H1 (cell line): Measurements from ENCODE around the gene FLNC. TPM values are rescaled to one million over a fixed set of nuclear protein-coding genes. Genes with fewer than 3 reads are reported as not detected.

Experiments used
- CTCF ChIA-PET: fragments of 300-600 bp; sonication (Branson Sonifier 250); formaldehyde crosslinking; loops from one replicate; lab custom pipeline; 2021; ENCODE audit not compliant: partially characterized antibody; lab: Charles Lee
- POLR2A ChIA-PET: fragments of 300-600 bp; sonication (Branson Sonifier 250); formaldehyde crosslinking; loops from one replicate; lab custom pipeline; 2021; ENCODE audit warnings: inconsistent platforms; ENCODE audit not compliant: partially characterized antibody; lab: Charles Lee
- DNase-seq, 2 experiments: peaks; one replicate each; pipeline versions ENCODE4 v3.0.0 to v3.0.0-alpha.2; 2010 to 2022; ENCODE audit warnings: low spot score in 2 of 2, low read depth in 1 of 2, mixed read lengths in 1 of 2
- FAIRE-seq: peaks from 2 replicates; lab custom pipeline; 2011; peaks lifted over from hg19 to GRCh38; lab: Jason Lieb, UNC
- H2AFZ ChIP-seq: 2 replicates; pipeline ENCODE4 v1.8.1; 2012; ENCODE audit warnings: low read length, inconsistent platforms
- H2AK5ac ChIP-seq: 2 replicates; pipeline ENCODE4 v1.6.1; 2013; ENCODE audit warnings: low read depth, low read length
- H2BK120ac ChIP-seq: replicated peaks from 2 replicates; pipeline ENCODE3; 2013; ENCODE audit warnings: low read depth, low read length, inconsistent platforms
- H2BK12ac ChIP-seq: 2 replicates; pipeline ENCODE4 v1.6.1; 2013; ENCODE audit warnings: low read depth, low read length
- H2BK15ac ChIP-seq: 2 replicates; pipeline ENCODE4 v1.6.1; 2013; ENCODE audit warnings: low read length
- H2BK20ac ChIP-seq: 2 replicates; pipeline ENCODE4 v1.6.1; 2013; ENCODE audit warnings: low read length
- H2BK5ac ChIP-seq: 2 replicates; pipeline ENCODE4 v1.6.1; 2013; ENCODE audit warnings: low read depth, low read length
- H3K14ac ChIP-seq: 2 replicates; pipeline ENCODE4 v1.6.1; 2013; ENCODE audit warnings: inconsistent platforms; ENCODE audit not compliant: insufficient read length
- H3K18ac ChIP-seq: 2 replicates; pipeline ENCODE4 v1.6.1; 2013; ENCODE audit warnings: low read length; ENCODE audit errors: extremely low read depth
- H3K23ac ChIP-seq: 2 replicates; pipeline ENCODE4 v1.6.1; 2013; ENCODE audit warnings: inconsistent platforms; ENCODE audit not compliant: insufficient read length
- H3K23me2 ChIP-seq: 2 replicates; pipeline ENCODE4 v1.6.1; 2013; ENCODE audit warnings: low read depth, low read length
- H3K27ac ChIP-seq: 2 replicates; pipeline ENCODE4 v1.6.1; 2011; ENCODE audit warnings: low read depth, low read length, inconsistent platforms
- H3K27me3 ChIP-seq, 4 experiments: replicated peaks in 1 of 4; 1 replicate in 1 of 4; 2 replicates in 3 of 4; pipeline versions ENCODE4 v1.6.1 to v1.8.1; 2011 to 2013; ENCODE audit warnings: low read length in 3 of 4, mild to moderate bottlenecking in 3 of 4, inconsistent platforms in 2 of 4, mixed read lengths in 2 of 4, moderate library complexity in 1 of 4; ENCODE audit not compliant: control insufficient read depth in 3 of 4, insufficient read depth in 3 of 4; ENCODE audit errors: extremely low read depth in 1 of 4
- H3K36me3 ChIP-seq, 4 experiments: 2 replicates each; pipeline versions ENCODE4 v1.6.1 to v1.8.1; 2011 to 2013; ENCODE audit warnings: mild to moderate bottlenecking in 4 of 4, low read length in 3 of 4, moderate library complexity in 2 of 4, control low read depth in 1 of 4, inconsistent platforms in 1 of 4; ENCODE audit not compliant: insufficient read depth in 4 of 4, control insufficient read depth in 2 of 4
- H3K4ac ChIP-seq: replicated peaks from 2 replicates; pipeline ENCODE3; 2013; ENCODE audit warnings: low read length, low read depth, mixed read lengths, inconsistent platforms; ENCODE audit not compliant: insufficient read length
- H3K4me1 ChIP-seq, 4 experiments: replicated peaks in 1 of 4; 1 replicate in 1 of 4; 2 replicates in 3 of 4; pipeline versions ENCODE4 v1.6.1 to v1.8.1; 2011 to 2013; ENCODE audit warnings: low read length in 3 of 4, inconsistent platforms in 2 of 4, mixed read lengths in 1 of 4; ENCODE audit not compliant: insufficient read depth in 4 of 4, control insufficient read depth in 3 of 4
- H3K4me2 ChIP-seq, 2 experiments: 2 replicates each; pipeline versions ENCODE4 v1.6.1 to v1.8.1; 2011 to 2013; ENCODE audit warnings: low read depth in 2 of 2, low read length in 2 of 2, control low read depth in 1 of 2, inconsistent platforms in 1 of 2, mild to moderate bottlenecking in 1 of 2; ENCODE audit not compliant: insufficient read depth in 1 of 2
- H3K4me3 ChIP-seq, 4 experiments: fragments of 200-600, 300-600 bp in 1 of 4; sonication (generic), shearing (Covaris generic), sonication (Bioruptor Twin) in 1 of 4; 2 replicates each; pipeline versions ENCODE4 v1.5.1 to v1.8.1; 2011 to 2016; ENCODE audit warnings: low read length in 4 of 4, low read depth in 3 of 4, control low read depth in 2 of 4, inconsistent platforms in 2 of 4, mild to moderate bottlenecking in 2 of 4, mixed read lengths in 1 of 4, moderate library complexity in 1 of 4; ENCODE audit not compliant: insufficient read depth in 2 of 4; ENCODE audit errors: extremely low read depth in 1 of 4
- H3K56ac ChIP-seq: replicated peaks from 2 replicates; pipeline ENCODE3; 2013; ENCODE audit warnings: low read depth, mild to moderate bottlenecking, mixed read lengths, low read length, inconsistent platforms; ENCODE audit not compliant: insufficient read length
- H3K79me1 ChIP-seq: 2 replicates; pipeline ENCODE4 v1.6.1; 2013; ENCODE audit warnings: low read depth, low read length, control low read depth
- H3K79me2 ChIP-seq, 2 experiments: 2 replicates each; pipeline versions ENCODE4 v1.6.1 to v1.8.1; 2012 to 2013; ENCODE audit warnings: low read length in 2 of 2, mild to moderate bottlenecking in 2 of 2, inconsistent platforms in 1 of 2; ENCODE audit not compliant: insufficient read depth in 2 of 2, control insufficient read depth in 1 of 2
- H3K9ac ChIP-seq, 4 experiments: replicated peaks in 1 of 4; 1 replicate in 1 of 4; 2 replicates in 3 of 4; pipeline versions ENCODE4 v1.6.1 to v1.8.1; 2011 to 2013; ENCODE audit warnings: low read depth in 3 of 4, low read length in 3 of 4, control low read depth in 2 of 4, mild to moderate bottlenecking in 2 of 4, moderate library complexity in 2 of 4, inconsistent platforms in 1 of 4; ENCODE audit errors: extremely low read depth in 1 of 4
- H3K9me3 ChIP-seq, 2 experiments: 2 replicates each; pipeline versions ENCODE4 v1.6.1 to v1.8.1; 2012 to 2013; ENCODE audit warnings: mild to moderate bottlenecking in 2 of 2, moderate library complexity in 2 of 2, control low read depth in 1 of 2, inconsistent platforms in 1 of 2, low read depth in 1 of 2, low read length in 1 of 2, mixed read lengths in 1 of 2; ENCODE audit not compliant: insufficient read depth in 2 of 2
- H4K20me1 ChIP-seq, 2 experiments: replicated peaks in 1 of 2; 2 replicates each; pipeline versions ENCODE3 to v1.8.1; 2011 to 2013; ENCODE audit warnings: inconsistent platforms in 2 of 2, low read length in 2 of 2, mild to moderate bottlenecking in 1 of 2; ENCODE audit not compliant: insufficient read depth in 2 of 2, control insufficient read depth in 1 of 2
- H4K5ac ChIP-seq: 2 replicates; pipeline ENCODE4 v1.6.1; 2013; ENCODE audit warnings: low read length, low read depth, mixed read lengths, inconsistent platforms; ENCODE audit not compliant: insufficient read length
- H4K8ac ChIP-seq: 2 replicates; pipeline ENCODE4 v1.8.0; 2013; ENCODE audit warnings: mild to moderate bottlenecking, moderate library complexity, low read length, inconsistent platforms; ENCODE audit not compliant: insufficient read depth; ENCODE audit errors: extremely low read depth
- H4K91ac ChIP-seq: replicated peaks from 2 replicates; pipeline ENCODE3; 2013; ENCODE audit warnings: low read length, mixed read lengths, inconsistent platforms; ENCODE audit not compliant: insufficient read length
- EP300 ChIP-seq, 2 experiments: IDR thresholded peaks; 1 replicate in 1 of 2; 2 replicates in 1 of 2; pipeline ENCODE4 v1.6.1; 2011 to 2012; ENCODE audit warnings: low read depth in 2 of 2, low read length in 2 of 2, mild to moderate bottlenecking in 2 of 2, borderline replicate concordance in 1 of 2, inconsistent platforms in 1 of 2, moderate library complexity in 1 of 2
- EZH2 ChIP-seq: fragments of 200-600 bp; sonication (generic); IDR thresholded peaks from 2 replicates; pipeline ENCODE4 v1.7.1; 2012; ENCODE audit warnings: low read depth, mild to moderate bottlenecking, moderate library complexity, low read length, inconsistent platforms; ENCODE audit not compliant: severe bottlenecking
- KDM5A ChIP-seq: fragments of 200-600 bp; IDR thresholded peaks from 2 replicates; pipeline ENCODE4 v1.7.1; 2012; ENCODE audit warnings: mild to moderate bottlenecking, low read length, inconsistent platforms, mixed read lengths
- POU5F1 ChIP-seq: IDR thresholded peaks from 2 replicates; pipeline ENCODE4 v1.6.1; 2011; ENCODE audit warnings: low read depth, mild to moderate bottlenecking, low read length, moderate library complexity
- SIX5 ChIP-seq: IDR thresholded peaks from 2 replicates; pipeline ENCODE4 v1.6.1; 2011; ENCODE audit warnings: mild to moderate bottlenecking, low read depth, low read length
- whole genome bisulfite sequencing, 2 experiments: shearing (Covaris generic) in 1 of 2; methylation state at CpG; one replicate each; pipeline versions ENCODE4 v1.1.6 to v1.1.7; 2013 to 2015; ENCODE audit warnings: low lambda C conversion rate in 2 of 2, mixed read lengths in 2 of 2, inconsistent platforms in 1 of 2, low coverage in 1 of 2, missing lambda C conversion rate in 1 of 2; ENCODE audit not compliant: insufficient replicate concordance in 2 of 2, insufficient coverage in 1 of 2, insufficient read length in 1 of 2; ENCODE audit errors: extremely low coverage in 1 of 2, missing lambda C conversion rate in 1 of 2; 5-methylcytosine and 5-hydroxymethylcytosine counted together
- polyA plus RNA-seq, 7 experiments: library from polyadenylated mRNA; depleted of rRNA in 3 of 7; stranded (reverse) in 5 of 7; unstranded in 2 of 7; fragments of >200 nt in 5 of 7; fragments of 200-250 nt in 2 of 7; gene quantifications; 1 replicate in 5 of 7; 2 replicates in 1 of 7; 4 replicates in 1 of 7; pipeline versions ENCODE4 v1.2.1 to v1.2.3, GENCODE V29; 2011 to 2013; ENCODE audit warnings: missing spikeins in 2 of 7, mixed read lengths in 2 of 7
- total RNA-seq: library from RNA; stranded (reverse); fragmentation: NEBNext Ultra II Directional; extraction: Animal tissue kit (Norgen Biotek cat#: 25700); gene quantifications from 2 replicates; pipeline ENCODE4 v1.2.1, GENCODE V29; 2021

The FLNC gene
- total and polyA plus RNA-seq, 2 of the 8 experiments (the other 6 are each of a cell fraction or from before 2014, with no cell fraction given): 1.9 to 10.7 TPM

GRCh38 chr7:128781851-128782250 lies 48.4 kb upstream of the FLNC start:
- Histone ChIP-seq H2BK5ac (no peak overlapping the region), H2BK15ac (no peak overlapping the region), H3K18ac (no peak overlapping the region), H4K20me1 (no peaks in the 10 kb centered on the region), H2AFZ (no peak overlapping the region), H3K4me1 (peaks cover 0 to 3% (median 1%) of the 10 kb centered on the region in 4 experiments; a peak in 4 of 7 replicates), H3K27me3 (no peaks in the 10 kb centered on the region), H3K9ac (peak overlapping the region in 1 of 4 experiments; percentile 39; a peak in 1 of 7 replicates), H4K5ac (no peak overlapping the region), H3K9me3 (peaks cover 0 to 2% of the 10 kb centered on the region in 2 experiments; a peak in 1 of 4 replicates), H3K4me2 (peak overlapping the region in 1 of 2 experiments; percentile 95; a peak in 1 of 4 replicates), H2BK120ac (no peak overlapping the region), H3K27ac (no peak overlapping the region), H3K23me2 (peaks cover 4% of the 10 kb centered on the region; the same call in 1 of the 2 replicates), H3K23ac (no peak overlapping the region), H4K8ac (no peak overlapping the region), H4K91ac (no peak overlapping the region), H3K4me3 (no peak overlapping the region), H3K4ac (no peak overlapping the region), H3K56ac (no peak overlapping the region), H2BK20ac (no peak overlapping the region), H2AK5ac (no peak overlapping the region), H3K79me2 (no peaks in the 10 kb centered on the region), H3K79me1 (no peaks in the 10 kb centered on the region), H3K14ac (no peak overlapping the region), H3K36me3 (no peaks in the 10 kb centered on the region), H2BK12ac (no peak overlapping the region)
- FAIRE-seq: no peak
- TF ChIP-seq EZH2 (no peak), KDM5A (no peak), SIX5 (no peak), POU5F1 (no peak), EP300 (IDR thresholded peaks at IDR 0.05; ENCODE audit: borderline replicate concordance in 1 of 2, low read depth in 2 of 2, low read length in 2 of 2) (no peak)
- ChIA-PET POLR2A (interaction anchor here (1.1 to 2.2 kb wide), 5 partner anchors 7 to 42 kb away, joined by 3 to 14 read pairs (median 6); no protein-coding TSS in a partner anchor), CTCF (interaction anchor here (0.6 to 2.2 kb wide), 6 partner anchors 64 to 261 kb away, joined by 3 to 7 read pairs (median 3); no protein-coding TSS in a partner anchor)
- no peak for DNase-seq
- 85% methylated on average over 3 of the region's 3 CpGs; no CpG with 5 or more reads in 1 of the 2 experiments for WGBS, 2 experiments
